PC-9 (cell line): ENCODE measurements around the gene PALD1. TPM values are rescaled to one million over a fixed set of nuclear protein-coding genes. Genes with fewer than 3 reads are reported as not detected.
"Not testable (repeated sequence)": the region's sequence is repeated elsewhere in the genome, so short reads cannot be mapped to it uniquely, and the experiment has no call there.

Source experiments
- BruUV-seq: library from RNA; stranded (reverse); fragments of 400-500 nt; replicated peaks from 2 replicates; lab custom pipeline; 2021; lab: Mats Ljungman, UMichigan
- CTCF ChIA-PET: fragments of 300-600 bp; sonication (Branson Sonifier 250); formaldehyde crosslinking; loops from one replicate; lab custom pipeline; 2022; ENCODE audit warnings: antibody characterized with exemption; lab: Charles Lee
- POLR2A ChIA-PET: fragments of 300-600 bp; sonication (Branson Sonifier 250); formaldehyde crosslinking; loops from one replicate; lab custom pipeline; 2022; ENCODE audit warnings: antibody characterized with exemption; ENCODE audit not compliant: unreplicated experiment; lab: Charles Lee
- DNase-seq, 2 experiments: peaks; one replicate each; pipeline versions ENCODE4 v3.0.0 to v3.0.0-alpha.2; 2015 to 2022; ENCODE audit warnings: mixed read lengths in 1 of 2
- H2AFZ ChIP-seq: fragments of 200-600 bp; sonication (generic); 2 replicates; pipeline ENCODE4 v1.8.1; 2017; ENCODE audit warnings: antibody characterized with exemption
- H3F3A ChIP-seq: fragments of 200-600 bp; sonication (generic); 2 replicates; pipeline ENCODE4 v1.8.1; 2017; ENCODE audit warnings: antibody characterized with exemption, mild to moderate bottlenecking, low read depth; ENCODE audit not compliant: insufficient read depth
- H3K27ac ChIP-seq: fragments of 200-600 bp; sonication (generic); 2 replicates; pipeline ENCODE4 v1.6.1; 2016; ENCODE audit warnings: mixed run types
- H3K27me3 ChIP-seq: fragments of 200-600 bp; sonication (generic); 2 replicates; pipeline ENCODE4 v1.6.1; 2016; ENCODE audit warnings: low read depth, mixed run types; ENCODE audit not compliant: insufficient read depth
- H3K36me3 ChIP-seq: fragments of 200-600 bp; sonication (generic); 2 replicates; pipeline ENCODE4 v1.6.1; 2016; ENCODE audit warnings: low read depth, mixed run types
- H3K4me1 ChIP-seq: fragments of 200-600 bp; sonication (generic); replicated peaks from 2 replicates; pipeline ENCODE4 v1.6.1; 2016; ENCODE audit warnings: mixed run types; ENCODE audit not compliant: insufficient read depth
- H3K4me2 ChIP-seq: fragments of 200-600 bp; sonication (generic); 2 replicates; pipeline ENCODE4 v1.6.1; 2017; ENCODE audit warnings: mixed run types
- H3K4me3 ChIP-seq: fragments of 200-600 bp; sonication (generic); 2 replicates; pipeline ENCODE4 v1.6.1; 2016; ENCODE audit warnings: mixed run types
- H3K79me2 ChIP-seq: fragments of 200-600 bp; sonication (generic); 2 replicates; pipeline ENCODE4 v1.6.1; 2017; ENCODE audit warnings: low read depth, mixed run types
- H3K9me2 ChIP-seq: fragments of 200-600 bp; sonication (generic); 2 replicates; pipeline ENCODE4 v1.8.1; 2017; ENCODE audit warnings: mild to moderate bottlenecking; ENCODE audit not compliant: insufficient read depth
- H3K9me3 ChIP-seq: fragments of 200-600 bp; sonication (generic); 2 replicates; pipeline ENCODE4 v1.8.1; 2016; ENCODE audit warnings: low read depth; ENCODE audit not compliant: insufficient read depth
- H4K20me1 ChIP-seq: fragments of 200-600 bp; sonication (generic); 2 replicates; pipeline ENCODE4 v1.8.1; 2017; ENCODE audit not compliant: insufficient read depth
- EZH2 ChIP-seq: fragments of 200-600 bp; sonication (generic); IDR thresholded peaks from 2 replicates; pipeline ENCODE4 v1.8.0; 2017; ENCODE audit warnings: antibody characterized with exemption, low read depth
- intact Hi-C: fragments of 100-400 bp; cut with micrococcal nuclease; formaldehyde crosslinking; loops from one replicate; pipeline ENCODE4 v1.10.0; 2022; ENCODE audit not compliant: unreplicated experiment
- total RNA-seq: library from RNA; stranded (reverse); gene quantifications from 2 replicates; pipeline ENCODE4 v1.2.3, GENCODE V29; 2021
- TF ChIP-seq, protein P1 (sequence below): fragments of 200-600 bp; sonication (generic); conservative IDR thresholded peaks from 2 replicates; pipeline ENCODE4 v1.6.1; 2017; ENCODE audit warnings: mixed run types, antibody characterized with exemption, mild to moderate bottlenecking, moderate library complexity

The PALD1 gene
- total RNA-seq, 1 experiment from 2014 or later: 5.2 TPM

DNA sequence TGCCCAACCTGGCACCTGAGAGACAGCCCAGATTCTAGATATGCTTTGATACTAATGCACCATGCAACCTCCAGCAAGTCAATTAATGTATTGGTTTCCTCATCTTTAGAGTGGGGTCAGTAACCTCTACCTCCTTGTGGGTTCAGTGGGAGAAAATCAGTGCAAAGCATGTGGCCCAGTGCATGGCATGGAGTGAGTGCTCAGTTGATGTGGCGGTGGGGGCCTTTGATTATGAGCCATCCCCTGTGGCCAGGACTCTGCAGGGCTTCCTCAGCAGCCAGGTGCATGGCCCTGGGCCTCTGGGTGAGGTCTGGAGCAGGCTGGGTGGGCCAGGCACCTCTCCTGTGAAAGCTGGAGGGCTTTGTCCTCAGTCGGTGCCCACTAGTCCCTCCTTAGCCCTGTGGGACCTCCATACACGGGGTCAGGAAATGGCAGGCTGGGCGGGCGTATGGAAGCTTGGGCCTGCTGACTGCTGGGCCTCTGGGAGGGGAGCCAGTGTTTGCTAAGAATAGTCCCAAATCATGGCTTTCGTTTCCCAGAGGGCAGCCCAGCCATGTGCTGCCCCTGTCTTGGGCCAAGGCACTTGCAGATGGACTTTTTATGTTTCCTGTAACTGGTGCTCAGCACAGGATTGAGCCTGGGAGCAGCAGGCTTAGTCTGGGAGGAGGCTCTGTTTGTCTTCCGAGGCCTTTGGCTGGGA lies 3.4 kb downstream of the PALD1 start:
- Histone ChIP-seq H3K4me1 (peaks cover 23% of the 10 kb centered on the region), H3K36me3 (no peaks in the 10 kb centered on the region), H3K27ac (no peak overlapping the region), H3K4me3 (no peak overlapping the region), H3K9me3 (no peaks in the 10 kb centered on the region), H3F3A (peaks cover 6% of the 10 kb centered on the region), H4K20me1 (no peaks in the 10 kb centered on the region), H3K27me3 (no peaks in the 10 kb centered on the region), H3K4me2 (no peak overlapping the region), H2AFZ (no peak overlapping the region), H3K9me2 (no peaks in the 10 kb centered on the region), H3K79me2 (peaks cover 4% of the 10 kb centered on the region; the same call in 1 of the 2 replicates)
- CTCF ChIA-PET: no interaction called here
- no peak for DNase-seq
- POLR2A ChIA-PET: no interaction called here
- intact Hi-C loops: no loop called here
- no TSS peak for BruUV-seq
- no peak for TF ChIP-seq EZH2
- TF ChIP-seq, protein P1, sequence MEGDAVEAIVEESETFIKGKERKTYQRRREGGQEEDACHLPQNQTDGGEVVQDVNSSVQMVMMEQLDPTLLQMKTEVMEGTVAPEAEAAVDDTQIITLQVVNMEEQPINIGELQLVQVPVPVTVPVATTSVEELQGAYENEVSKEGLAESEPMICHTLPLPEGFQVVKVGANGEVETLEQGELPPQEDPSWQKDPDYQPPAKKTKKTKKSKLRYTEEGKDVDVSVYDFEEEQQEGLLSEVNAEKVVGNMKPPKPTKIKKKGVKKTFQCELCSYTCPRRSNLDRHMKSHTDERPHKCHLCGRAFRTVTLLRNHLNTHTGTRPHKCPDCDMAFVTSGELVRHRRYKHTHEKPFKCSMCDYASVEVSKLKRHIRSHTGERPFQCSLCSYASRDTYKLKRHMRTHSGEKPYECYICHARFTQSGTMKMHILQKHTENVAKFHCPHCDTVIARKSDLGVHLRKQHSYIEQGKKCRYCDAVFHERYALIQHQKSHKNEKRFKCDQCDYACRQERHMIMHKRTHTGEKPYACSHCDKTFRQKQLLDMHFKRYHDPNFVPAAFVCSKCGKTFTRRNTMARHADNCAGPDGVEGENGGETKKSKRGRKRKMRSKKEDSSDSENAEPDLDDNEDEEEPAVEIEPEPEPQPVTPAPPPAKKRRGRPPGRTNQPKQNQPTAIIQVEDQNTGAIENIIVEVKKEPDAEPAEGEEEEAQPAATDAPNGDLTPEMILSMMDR: no peak

DNA sequence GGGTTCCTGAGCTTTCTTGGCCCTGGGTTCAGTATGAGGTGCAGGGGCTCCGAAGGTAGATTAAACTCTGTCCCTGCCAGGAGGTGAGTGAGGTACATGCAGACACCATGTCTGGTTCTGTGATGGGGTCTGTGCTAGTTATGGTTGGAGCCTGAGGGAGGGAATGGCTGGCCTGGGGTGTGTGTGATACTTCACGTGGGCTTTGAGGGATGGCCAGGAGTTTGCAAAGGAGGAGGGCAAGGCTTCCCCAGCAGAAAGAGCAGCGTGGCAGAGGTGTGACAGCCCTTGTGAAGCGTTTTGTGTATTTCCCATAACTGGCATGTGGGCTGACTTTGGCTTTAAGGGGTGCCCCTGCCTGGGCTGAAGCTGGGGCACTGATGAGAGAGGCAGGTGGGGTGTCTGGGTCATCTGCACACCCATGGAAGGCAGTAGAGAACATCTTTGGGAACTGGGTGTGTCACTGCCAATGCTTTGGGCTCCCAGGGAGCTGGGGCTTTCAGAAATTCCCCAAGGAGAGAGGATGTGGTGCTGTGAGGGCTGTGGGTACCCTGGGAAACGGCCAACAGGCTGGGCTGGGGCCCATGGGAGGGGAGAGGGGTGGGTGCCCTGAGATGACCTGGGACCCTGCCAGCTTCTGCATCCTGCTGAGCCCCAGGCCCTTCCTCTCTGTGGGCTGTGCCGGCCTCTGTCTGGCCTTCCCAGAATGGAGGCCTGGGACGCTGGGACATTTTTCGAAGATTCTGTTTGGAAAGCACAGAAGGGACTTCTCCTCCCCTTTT lies 4.6 kb downstream of the PALD1 start:
- no peak overlapping the region for H3K4me2 ChIP-seq
- H4K20me1 ChIP-seq: no peaks in the 10 kb centered on the region
- H3K79me2 ChIP-seq: peaks cover 4% of the 10 kb centered on the region; the same call in 1 of the 2 replicates
- intact Hi-C loops: no loop called here
- H3F3A ChIP-seq: no peaks in the 10 kb centered on the region; the same call in 1 of the 2 replicates
- 0 out of 2 replicates have a peak, but pooled peaks cover 12% of the 10 kb centered on the region for H3K4me1 ChIP-seq
- H2AFZ ChIP-seq: no peak overlapping the region
- no TSS peak for BruUV-seq
- no peaks in the 10 kb centered on the region for H3K36me3 ChIP-seq
- H3K9me2 ChIP-seq: no peaks in the 10 kb centered on the region
- no peaks in the 10 kb centered on the region for H3K9me3 ChIP-seq
- TF ChIP-seq, protein P1: no peak
- no peak for TF ChIP-seq EZH2
- H3K27me3 ChIP-seq: no peaks in the 10 kb centered on the region
- H3K27ac ChIP-seq: no peak overlapping the region
- H3K4me3 ChIP-seq: no peak overlapping the region
- CTCF ChIA-PET: no interaction called here
- no peak for DNase-seq
- POLR2A ChIA-PET: no interaction called here

DNA sequence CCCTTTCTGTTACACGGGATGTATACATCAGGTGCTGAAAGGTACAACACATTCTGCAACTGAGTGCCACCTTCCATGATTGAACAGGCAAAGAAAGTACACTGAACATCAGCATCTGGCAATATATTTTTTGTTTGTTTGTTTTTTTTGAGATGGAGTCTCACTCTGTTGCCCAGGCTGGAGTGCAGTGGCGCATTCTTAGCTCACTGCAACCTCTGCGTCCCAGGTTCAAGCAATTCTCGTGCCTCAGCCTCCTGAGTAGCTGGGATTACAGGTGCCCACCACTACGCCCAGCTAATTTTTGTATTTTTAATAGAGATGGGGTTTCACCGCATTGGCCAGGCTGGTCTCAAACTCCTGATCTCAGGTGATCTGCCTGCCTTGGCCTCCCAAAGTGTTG lies 5.3 kb downstream of the PALD1 start:
- POLR2A ChIA-PET: interaction anchor here (0.7 kb wide), 1 partner anchor 28 kb away, joined by 3 read pairs; no protein-coding TSS in a partner anchor

More for the DNA sequence above, 5.3 kb downstream of the PALD1 start:
- DNase-seq, H3F3A ChIP-seq, intact Hi-C loops, H4K20me1 ChIP-seq, H3K27ac ChIP-seq, H3K9me2 ChIP-seq, H3K4me2 ChIP-seq, H2AFZ ChIP-seq, H3K79me2 ChIP-seq, H3K4me3 ChIP-seq, H3K27me3 ChIP-seq, BruUV-seq, H3K9me3 ChIP-seq, H3K36me3 ChIP-seq: not testable (repeated sequence)
- 0 out of 2 replicates have a peak, but pooled peaks cover 12% of the 10 kb centered on the region for H3K4me1 ChIP-seq
- CTCF ChIA-PET: interaction anchor here (0.7 kb wide), 1 partner anchor 200 kb away, joined by 3 read pairs; no protein-coding TSS in a partner anchor
